ENCODE results near the gene DUSP18. TPM values are rescaled to one million over a fixed set of nuclear protein-coding genes. Genes with fewer than 3 reads are reported as not detected.

The DUSP18 gene
- total and polyA plus RNA-seq, 9 of the 15 experiments (the other 6 are each of a cell fraction or from before 2014, with no cell fraction given) = 1.00 to 3.7 (median 1.5) TPM

DNA sequence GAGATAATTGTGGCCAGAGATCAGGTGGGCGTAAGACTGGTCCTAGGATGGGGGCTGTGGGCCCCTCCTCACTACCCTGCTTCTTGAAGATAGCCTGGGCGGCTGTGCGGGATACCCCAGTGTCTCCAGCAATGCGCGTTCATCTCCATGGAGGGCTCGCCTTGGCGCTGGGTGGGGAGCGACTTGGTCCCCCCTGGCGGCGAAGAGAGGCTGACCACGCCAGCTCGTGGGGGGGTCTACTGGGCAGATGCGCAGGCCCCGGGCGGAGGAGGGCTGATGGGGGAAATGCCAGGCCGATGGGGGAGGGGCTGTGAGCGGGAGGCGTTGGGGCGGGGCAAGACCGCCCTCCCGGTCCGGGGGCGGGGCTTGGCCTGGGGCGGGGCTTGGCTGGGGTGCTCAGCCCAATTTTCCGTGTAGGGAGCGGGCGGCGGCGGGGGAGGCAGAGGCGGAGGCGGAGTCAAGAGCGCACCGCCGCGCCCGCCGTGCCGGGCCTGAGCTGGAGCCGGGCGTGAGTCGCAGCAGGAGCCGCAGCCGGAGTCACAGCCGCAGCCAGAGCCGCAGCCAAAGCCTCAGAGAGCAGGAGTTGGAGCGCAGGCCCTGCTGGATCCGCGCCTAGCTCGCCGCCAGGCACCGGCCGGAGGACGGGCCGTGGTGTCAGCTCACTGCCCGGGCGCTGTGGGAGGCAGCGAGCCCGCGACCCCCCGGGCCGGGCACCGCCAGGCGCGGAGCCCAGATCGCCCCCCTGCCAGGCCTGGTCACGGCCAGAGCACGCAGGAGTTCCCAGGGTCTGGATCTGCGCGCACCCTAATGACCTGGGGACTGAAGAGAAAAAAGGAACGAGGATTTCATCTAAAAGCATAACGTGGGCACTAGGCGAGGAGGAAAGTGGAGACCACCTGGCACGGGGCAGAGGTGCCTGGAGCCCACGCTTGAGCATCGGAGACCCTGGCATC lies 32.1 kb downstream of the DUSP18 start, which contains the start of gene SLC35E4 (continued):
- TF ChIP-seq, protein P1, sequence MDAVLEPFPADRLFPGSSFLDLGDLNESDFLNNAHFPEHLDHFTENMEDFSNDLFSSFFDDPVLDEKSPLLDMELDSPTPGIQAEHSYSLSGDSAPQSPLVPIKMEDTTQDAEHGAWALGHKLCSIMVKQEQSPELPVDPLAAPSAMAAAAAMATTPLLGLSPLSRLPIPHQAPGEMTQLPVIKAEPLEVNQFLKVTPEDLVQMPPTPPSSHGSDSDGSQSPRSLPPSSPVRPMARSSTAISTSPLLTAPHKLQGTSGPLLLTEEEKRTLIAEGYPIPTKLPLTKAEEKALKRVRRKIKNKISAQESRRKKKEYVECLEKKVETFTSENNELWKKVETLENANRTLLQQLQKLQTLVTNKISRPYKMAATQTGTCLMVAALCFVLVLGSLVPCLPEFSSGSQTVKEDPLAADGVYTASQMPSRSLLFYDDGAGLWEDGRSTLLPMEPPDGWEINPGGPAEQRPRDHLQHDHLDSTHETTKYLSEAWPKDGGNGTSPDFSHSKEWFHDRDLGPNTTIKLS (IDR thresholded peaks at IDR 0.05; ENCODE audit: borderline replicate concordance, low read depth) = no peak
- TF ChIP-seq ESRRB (CRISPR knock-in tag; IDR thresholded peaks at IDR 0.05; ENCODE audit: borderline replicate concordance) = no peak
- no peak for TF ChIP-seq ZNF561 (CRISPR knock-in tag; conservative IDR thresholded peaks at IDR 0.05)
- TF ChIP-seq ZNF445 (CRISPR knock-in tag; IDR thresholded peaks at IDR 0.05; ENCODE audit: low read depth) = no peak
- TF ChIP-seq ZKSCAN1 (IDR thresholded peaks at IDR 0.05; ENCODE audit: low read depth, low read length) = 0 out of 2 replicates have a peak, but pooled peaks have one; percentile 13
- no peak for TF ChIP-seq ILK (tag; IDR thresholded peaks at IDR 0.05; ENCODE audit: borderline replicate concordance, low read depth)
- peak; percentile 74 for TF ChIP-seq CXXC5 (CRISPR knock-in tag; IDR thresholded peaks at IDR 0.05)
- TF ChIP-seq MEIS2 (IDR thresholded peaks at IDR 0.05; ENCODE audit: partially characterized antibody) = no peak
- no peak for TF ChIP-seq HMG20B (CRISPR knock-in tag; IDR thresholded peaks at IDR 0.05)
- TF ChIP-seq ZNF121 (CRISPR knock-in tag; conservative IDR thresholded peaks at IDR 0.05) = no peak
- TF ChIP-seq ELF4 (CRISPR knock-in tag; IDR thresholded peaks at IDR 0.05) = no peak
- TF ChIP-seq CCNT2 (IDR thresholded peaks at IDR 0.05; ENCODE audit: borderline replicate concordance, extremely low read depth, insufficient read length, low read depth, low read length) = peak; percentile 52
- no peak for TF ChIP-seq ZSCAN29 (IDR thresholded peaks at IDR 0.05)
- peak; percentile 70 to 77 for TF ChIP-seq NRF1 (conservative IDR thresholded peaks at IDR 0.05 in 1 of 2, IDR thresholded peaks at IDR 0.05 in 1 of 2)
- TF ChIP-seq, protein P2, sequence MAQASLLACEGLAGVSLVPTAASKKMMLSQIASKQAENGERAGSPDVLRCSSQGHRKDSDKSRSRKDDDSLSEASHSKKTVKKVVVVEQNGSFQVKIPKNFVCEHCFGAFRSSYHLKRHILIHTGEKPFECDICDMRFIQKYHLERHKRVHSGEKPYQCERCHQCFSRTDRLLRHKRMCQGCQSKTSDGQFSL (CRISPR knock-in tag; IDR thresholded peaks at IDR 0.05) = peak; percentile 89
- TF ChIP-seq, protein P2 (tag; IDR thresholded peaks at IDR 0.05) = 0 out of 4 replicates have a peak, but pooled peaks of 1 of the 2 experiments have one; percentile 43
- no peak for TF ChIP-seq ZNF146 (CRISPR knock-in tag; IDR thresholded peaks at IDR 0.05; ENCODE audit: unreplicated experiment)
- TF ChIP-seq BHLHE40 (IDR thresholded peaks at IDR 0.05; ENCODE audit: low read length) = no peak

Measured in K562 (cell line).